ENCODE measurements around the gene NBAS.

NBAS gene

DNA sequence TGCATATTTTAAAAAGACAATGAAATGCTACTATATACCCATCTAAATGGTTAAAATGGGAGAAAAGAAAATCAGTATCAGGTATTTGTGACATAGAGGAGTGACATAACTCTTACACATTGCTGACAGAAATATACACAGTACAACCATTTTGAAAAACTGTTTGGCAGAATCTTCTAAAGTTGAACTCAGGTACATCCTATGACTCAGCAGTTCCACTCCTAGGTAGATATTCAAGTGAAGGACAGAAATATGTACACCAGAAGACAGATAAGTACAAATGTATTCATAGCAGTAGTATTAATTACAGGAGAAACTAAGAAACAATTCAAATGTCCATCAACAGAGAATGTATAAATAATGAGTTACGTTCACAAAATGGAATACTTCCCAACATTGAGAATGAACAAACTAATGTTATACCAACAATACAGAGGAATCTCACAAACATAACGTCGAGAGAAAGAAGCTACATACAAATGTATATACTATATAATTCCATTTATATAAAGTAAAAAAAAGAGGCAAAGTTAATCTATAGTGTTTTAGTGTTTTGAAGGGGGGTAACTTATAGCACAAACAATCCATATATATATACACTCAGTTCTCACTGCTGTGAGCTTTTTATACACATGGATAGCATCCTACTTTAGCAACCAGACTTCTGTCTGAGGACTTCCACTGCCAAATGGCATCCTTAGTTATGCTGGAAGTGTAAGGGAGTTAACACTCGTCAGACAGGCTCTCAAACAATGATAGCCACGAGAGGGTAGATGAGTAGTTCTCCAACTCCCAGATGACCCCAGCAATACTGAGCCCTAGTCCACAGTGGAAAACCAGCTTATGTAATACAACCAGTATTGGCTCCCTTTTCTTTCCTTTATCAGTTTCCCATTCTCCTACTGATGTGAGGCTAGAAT lies 172.5 kb downstream of the NBAS start:
- H3F3A ChIP-seq (ENCODE audit: insufficient read depth, low read length): no peaks in the 10 kb centered on the region
- no peak overlapping the region for H2AFZ ChIP-seq (ENCODE audit: low read length)
- no peak overlapping the region for H3K4me2 ChIP-seq (ENCODE audit: low read length)
- no peaks in the 10 kb centered on the region for H3K9me2 ChIP-seq (ENCODE audit: low read depth, low read length)
- H3K79me2 ChIP-seq (ENCODE audit: insufficient read depth, low read length): no peaks in the 10 kb centered on the region
- H3K4me1 ChIP-seq (ENCODE audit: insufficient read depth, low read length, severe bottlenecking): no peaks in the 10 kb centered on the region
- no peaks in the 10 kb centered on the region for H3K9me3 ChIP-seq (ENCODE audit: low read length)
- H3K9ac ChIP-seq (ENCODE audit: low read length): no peak overlapping the region
- TF ChIP-seq, protein P1, sequence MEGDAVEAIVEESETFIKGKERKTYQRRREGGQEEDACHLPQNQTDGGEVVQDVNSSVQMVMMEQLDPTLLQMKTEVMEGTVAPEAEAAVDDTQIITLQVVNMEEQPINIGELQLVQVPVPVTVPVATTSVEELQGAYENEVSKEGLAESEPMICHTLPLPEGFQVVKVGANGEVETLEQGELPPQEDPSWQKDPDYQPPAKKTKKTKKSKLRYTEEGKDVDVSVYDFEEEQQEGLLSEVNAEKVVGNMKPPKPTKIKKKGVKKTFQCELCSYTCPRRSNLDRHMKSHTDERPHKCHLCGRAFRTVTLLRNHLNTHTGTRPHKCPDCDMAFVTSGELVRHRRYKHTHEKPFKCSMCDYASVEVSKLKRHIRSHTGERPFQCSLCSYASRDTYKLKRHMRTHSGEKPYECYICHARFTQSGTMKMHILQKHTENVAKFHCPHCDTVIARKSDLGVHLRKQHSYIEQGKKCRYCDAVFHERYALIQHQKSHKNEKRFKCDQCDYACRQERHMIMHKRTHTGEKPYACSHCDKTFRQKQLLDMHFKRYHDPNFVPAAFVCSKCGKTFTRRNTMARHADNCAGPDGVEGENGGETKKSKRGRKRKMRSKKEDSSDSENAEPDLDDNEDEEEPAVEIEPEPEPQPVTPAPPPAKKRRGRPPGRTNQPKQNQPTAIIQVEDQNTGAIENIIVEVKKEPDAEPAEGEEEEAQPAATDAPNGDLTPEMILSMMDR (IDR thresholded peaks at IDR 0.05; ENCODE audit: low read length): no peak
- no peak for TF ChIP-seq EZH2 (IDR thresholded peaks at IDR 0.05; ENCODE audit: borderline replicate concordance, low read length)
- no peak overlapping the region for H3K27ac ChIP-seq (ENCODE audit: low read depth, low read length, poor library complexity, severe bottlenecking)
- H3K27me3 ChIP-seq (ENCODE audit: insufficient read depth, low read length): no peaks in the 10 kb centered on the region
- H4K20me1 ChIP-seq (ENCODE audit: insufficient read depth, low read length): no peaks in the 10 kb centered on the region
- no peak overlapping the region for H3K4me3 ChIP-seq (ENCODE audit: low read depth, low read length, poor library complexity, severe bottlenecking)
- no peaks in the 10 kb centered on the region for H3K36me3 ChIP-seq (ENCODE audit: insufficient read depth, low read length)

DNA sequence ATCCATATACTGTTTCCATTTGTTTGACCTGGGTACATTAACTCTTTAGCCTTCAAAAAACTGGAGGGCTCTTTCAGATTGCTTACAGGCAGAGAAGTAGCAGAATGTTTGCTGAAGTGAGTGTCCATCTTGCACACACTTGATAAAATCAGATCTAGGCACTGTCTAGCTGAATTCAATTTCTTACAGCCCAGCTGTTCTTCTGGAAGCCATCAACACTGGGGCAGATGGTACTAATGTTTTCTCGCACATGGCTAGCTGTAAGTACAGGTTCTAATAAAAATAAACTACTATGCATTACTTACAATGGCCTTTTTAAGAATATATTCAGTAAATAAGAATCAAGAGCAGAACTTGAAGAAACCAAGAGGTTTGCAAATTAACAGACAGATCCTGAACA lies 175.9 kb downstream of the NBAS start:
- no peaks in the 10 kb centered on the region for H4K20me1 ChIP-seq (ENCODE audit: insufficient read depth, low read length)
- no peak overlapping the region for H3K9ac ChIP-seq (ENCODE audit: low read length)
- H3K79me2 ChIP-seq (ENCODE audit: insufficient read depth, low read length): no peaks in the 10 kb centered on the region
- peaks cover 5% of the 10 kb centered on the region; the same call in 1 of the 2 replicates for H3K36me3 ChIP-seq (ENCODE audit: insufficient read depth, low read length)
- no peak overlapping the region for H3K27ac ChIP-seq (ENCODE audit: low read depth, low read length, poor library complexity, severe bottlenecking)
- no peak overlapping the region for H2AFZ ChIP-seq (ENCODE audit: low read length)
- H3F3A ChIP-seq (ENCODE audit: insufficient read depth, low read length): no peaks in the 10 kb centered on the region
- no peak overlapping the region for H3K4me2 ChIP-seq (ENCODE audit: low read length)
- TF ChIP-seq, protein P1 (IDR thresholded peaks at IDR 0.05; ENCODE audit: low read length): no peak
- TF ChIP-seq EZH2 (IDR thresholded peaks at IDR 0.05; ENCODE audit: borderline replicate concordance, low read length): no peak
- H3K4me3 ChIP-seq (ENCODE audit: low read depth, low read length, poor library complexity, severe bottlenecking): no peak overlapping the region
- no peaks in the 10 kb centered on the region for H3K9me3 ChIP-seq (ENCODE audit: low read length)
- no peaks in the 10 kb centered on the region for H3K27me3 ChIP-seq (ENCODE audit: insufficient read depth, low read length)
- no peaks in the 10 kb centered on the region for H3K9me2 ChIP-seq (ENCODE audit: low read depth, low read length)
- H3K4me1 ChIP-seq (ENCODE audit: insufficient read depth, low read length, severe bottlenecking): no peaks in the 10 kb centered on the region

DNA sequence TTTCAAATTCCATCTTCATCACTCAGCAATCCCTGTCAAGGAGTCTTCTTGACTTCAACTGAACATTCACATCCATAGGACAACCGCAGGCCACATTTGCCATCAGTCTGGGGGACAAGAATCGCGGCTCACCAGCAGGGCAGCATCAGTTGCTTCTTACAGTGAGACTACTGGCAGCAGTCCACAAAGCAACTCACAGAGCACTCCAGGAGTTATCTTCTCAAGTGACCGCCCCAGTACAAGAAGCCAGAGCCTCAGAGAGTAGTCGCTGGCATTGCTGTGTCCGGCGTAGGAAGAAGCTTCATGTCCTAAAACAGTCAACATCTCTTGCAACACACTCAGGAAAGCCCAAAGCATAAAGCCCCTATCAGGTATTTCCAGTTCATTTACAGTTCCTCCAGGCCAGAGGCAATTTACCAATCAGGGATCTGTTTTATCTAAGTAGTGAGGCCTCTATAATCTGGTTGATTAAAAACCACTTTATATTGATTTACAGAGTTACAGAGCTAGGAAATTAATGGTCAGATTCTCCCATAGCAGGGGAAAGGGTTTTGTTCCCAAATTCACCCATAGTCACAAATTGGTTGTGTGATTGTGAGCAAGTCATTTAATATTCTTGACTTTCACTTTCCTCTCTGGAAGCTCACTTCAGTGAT lies 177.3 kb downstream of the NBAS start:
- Histone ChIP-seq H3K9me3 (ENCODE audit: low read length) (no peaks in the 10 kb centered on the region), H3K9me2 (ENCODE audit: low read depth, low read length) (no peaks in the 10 kb centered on the region), H3K4me1 (ENCODE audit: insufficient read depth, low read length, severe bottlenecking) (peaks cover 10% of the 10 kb centered on the region), H3K27me3 (ENCODE audit: insufficient read depth, low read length) (no peaks in the 10 kb centered on the region), H2AFZ (ENCODE audit: low read length) (no peak overlapping the region), H4K20me1 (ENCODE audit: insufficient read depth, low read length) (no peaks in the 10 kb centered on the region), H3K4me2 (ENCODE audit: low read length) (no peak overlapping the region), H3K9ac (ENCODE audit: low read length) (no peak overlapping the region), H3K79me2 (ENCODE audit: insufficient read depth, low read length) (no peaks in the 10 kb centered on the region), H3K4me3 (ENCODE audit: low read depth, low read length, poor library complexity, severe bottlenecking) (no peak overlapping the region), H3F3A (ENCODE audit: insufficient read depth, low read length) (no peaks in the 10 kb centered on the region), H3K36me3 (ENCODE audit: insufficient read depth, low read length) (peaks cover 5% of the 10 kb centered on the region; the same call in 1 of the 2 replicates), H3K27ac (ENCODE audit: low read depth, low read length, poor library complexity, severe bottlenecking) (no peak overlapping the region)
- no peak for TF ChIP-seq EZH2 (IDR thresholded peaks at IDR 0.05; ENCODE audit: borderline replicate concordance, low read length)
- TF ChIP-seq, protein P1 (IDR thresholded peaks at IDR 0.05; ENCODE audit: low read length): no peak

All from OCI-LY1 (cell line).